22Rv1 (cell line): ENCODE data around the gene SLC25A44.

Source experiments
- H3K27ac ChIP-seq: fragments of 450-650 bp; 2 replicates; pipeline ENCODE4 v1.5.1; 2017
- CTCF ChIP-seq: fragments of 450-650 bp; IDR thresholded peaks from 2 replicates; pipeline ENCODE4 v1.5.1; 2017; ENCODE audit warnings: mild to moderate bottlenecking
- ZFX ChIP-seq: fragments of 450-650 bp; IDR thresholded peaks from 2 replicates; pipeline ENCODE4 v1.6.1; 2017; ENCODE audit warnings: antibody characterized with exemption, borderline replicate concordance

SLC25A44 gene

DNA sequence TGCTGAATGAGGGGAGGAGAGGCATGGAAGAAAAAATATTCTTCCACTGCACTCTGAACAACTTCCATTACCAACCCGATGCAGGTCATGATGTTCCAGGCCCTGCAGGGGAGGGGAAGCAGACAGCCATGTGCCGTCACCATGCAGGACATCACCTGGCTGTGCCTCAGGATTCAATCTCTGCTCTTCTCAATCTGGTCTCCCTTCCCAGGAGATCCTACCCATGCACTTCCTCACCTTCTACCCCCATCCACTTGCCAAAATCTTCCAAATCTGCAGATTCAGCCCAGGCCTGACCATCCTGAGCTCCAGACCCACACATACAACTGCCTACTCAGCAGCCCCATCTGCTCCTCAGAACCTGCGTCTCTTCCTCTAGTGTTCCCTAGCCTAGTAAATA lies 59.7 kb downstream of the SLC25A44 start:
- H3K27ac ChIP-seq, result no peak overlapping the region
- TF ChIP-seq ZFX (no peak), CTCF (no peak)

DNA sequence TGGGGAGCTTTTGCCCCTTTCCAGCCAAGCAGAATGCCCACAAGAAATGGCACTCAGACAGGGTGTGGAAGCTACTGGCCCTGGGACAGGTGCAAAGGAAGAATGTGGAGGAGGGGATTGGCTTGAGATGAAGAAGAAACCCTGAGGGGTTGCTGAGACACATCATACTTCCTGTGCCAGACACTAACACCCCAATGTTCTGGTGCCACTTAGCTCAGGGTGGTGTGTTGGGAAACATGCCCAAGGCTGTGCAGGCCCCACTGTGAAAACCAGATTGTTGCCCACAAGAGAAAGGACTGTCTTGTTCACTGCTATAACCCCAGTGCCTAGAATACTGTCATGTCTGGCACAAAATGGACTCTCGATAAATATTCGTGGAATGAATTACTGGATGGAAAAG lies 63.8 kb downstream of the SLC25A44 start:
- no peak overlapping the region for H3K27ac ChIP-seq
- no peak for TF ChIP-seq CTCF
- no peak for TF ChIP-seq ZFX

DNA sequence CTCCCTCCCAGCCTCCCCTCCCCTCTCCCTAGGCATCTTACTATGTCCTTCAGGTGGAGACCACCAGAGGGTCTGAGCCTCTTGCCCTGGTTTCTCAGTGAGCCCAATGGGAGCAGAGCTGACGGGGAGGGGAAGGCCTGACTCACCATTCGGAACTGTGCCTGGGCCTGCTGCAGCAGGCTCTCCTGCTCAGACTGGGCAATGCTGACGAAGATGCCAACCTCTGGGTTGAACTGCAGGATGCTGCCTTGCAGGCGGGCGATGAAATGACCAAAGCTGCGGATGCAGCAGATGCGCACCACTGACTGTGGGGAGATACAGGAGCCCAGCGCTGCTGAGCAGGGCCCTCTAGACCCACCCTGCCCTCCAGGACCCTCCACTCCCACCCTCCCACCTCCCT lies 65.0 kb downstream of the SLC25A44 start:
- TF ChIP-seq CTCF, result no peak
- TF ChIP-seq ZFX, result no peak
- H3K27ac ChIP-seq, result no peak overlapping the region

- no peak overlapping the region for H3K27ac ChIP-seq
- peak; percentile 20; the same call in 1 of the 2 replicates for TF ChIP-seq CTCF
- no peak for TF ChIP-seq ZFX
These were observed 65.9 kb downstream of the SLC25A44 start for GRCh38 chr1:156259805-156260204.

DNA sequence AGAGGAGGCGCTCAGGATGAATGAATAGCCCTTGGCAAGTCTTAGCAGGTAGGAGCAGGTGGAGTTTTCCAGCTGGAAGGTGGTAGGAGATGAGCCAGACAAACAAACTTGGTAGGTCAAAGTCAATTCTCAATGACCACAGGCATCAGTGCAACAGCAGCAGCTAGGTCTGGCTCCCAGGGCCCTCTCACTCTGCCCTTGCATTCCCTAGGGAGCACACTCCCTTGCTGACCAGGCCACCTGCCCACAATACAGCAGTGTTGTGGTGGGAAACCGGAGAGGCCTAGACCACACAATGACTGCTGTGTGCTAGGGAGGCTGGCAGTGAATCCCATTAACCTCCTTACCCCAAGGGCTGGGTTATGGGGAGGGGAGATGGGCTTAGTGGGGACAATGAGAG lies 67.0 kb downstream of the SLC25A44 start:
- TF ChIP-seq ZFX, result no peak
- no peak for TF ChIP-seq CTCF
- H3K27ac ChIP-seq, result no peak overlapping the region
